Keratinocyte (primary cell): Measurements from ENCODE around the gene FBXO17. TPM values are rescaled to one million over a fixed set of nuclear protein-coding genes. Genes with fewer than 3 reads are reported as not detected.
"Not testable (repeated sequence)": the region's sequence is repeated elsewhere in the genome, so short reads cannot be mapped to it uniquely, and the experiment has no call there.

Experiments used
- DNase-seq: peaks from one replicate; pipeline ENCODE4 v3.0.0-alpha.2; 2011; ENCODE audit warnings: low read depth, missing footprints, low spot score
- FAIRE-seq: peaks from 2 replicates; lab custom pipeline; 2011; peaks lifted over from hg19 to GRCh38; lab: Jason Lieb, UNC
- H2AFZ ChIP-seq: 2 replicates; pipeline ENCODE4 v1.6.0; 2012; ENCODE audit warnings: low read length, control low read depth, inconsistent platforms; ENCODE audit not compliant: control insufficient read depth
- H3K27ac ChIP-seq: 2 replicates; pipeline ENCODE4 v1.5.1; 2011; ENCODE audit warnings: low read length; ENCODE audit not compliant: control insufficient read depth, insufficient read depth
- H3K27me3 ChIP-seq: 3 replicates; pipeline ENCODE4 v1.6.0; 2011; ENCODE audit warnings: low read length; ENCODE audit not compliant: control insufficient read depth, insufficient read depth; ENCODE audit errors: extremely low read depth
- H3K36me3 ChIP-seq, 2 experiments: 2 replicates in 1 of 2; 3 replicates in 1 of 2; pipeline ENCODE4 v1.5.1; 2011; ENCODE audit warnings: low read length in 2 of 2, mild to moderate bottlenecking in 1 of 2; ENCODE audit not compliant: control insufficient read depth in 2 of 2, insufficient read depth in 2 of 2; ENCODE audit errors: extremely low read depth in 1 of 2
- H3K4me1 ChIP-seq: 3 replicates; pipeline ENCODE4 v1.5.1; 2011; ENCODE audit warnings: low read length; ENCODE audit not compliant: control insufficient read depth, insufficient read depth; ENCODE audit errors: extremely low read depth
- H3K4me2 ChIP-seq: 3 replicates; pipeline ENCODE4 v1.6.0; 2011; ENCODE audit warnings: low read depth, low read length; ENCODE audit not compliant: control insufficient read depth, insufficient read depth; ENCODE audit errors: extremely low read depth
- H3K4me3 ChIP-seq, 3 experiments: fragments of 200-600 bp in 1 of 3; sonication (generic) in 1 of 3; 2 replicates in 2 of 3; 3 replicates in 1 of 3; pipeline ENCODE4 v1.5.1; 2011 to 2016; ENCODE audit warnings: low read length in 3 of 3, mild to moderate bottlenecking in 3 of 3, control low read depth in 2 of 3, inconsistent platforms in 1 of 3, low read depth in 1 of 3, mixed read lengths in 1 of 3, mixed run types in 1 of 3, moderate library complexity in 1 of 3; ENCODE audit not compliant: control insufficient read depth in 2 of 3, insufficient read depth in 2 of 3; ENCODE audit errors: extremely low read depth in 1 of 3
- H3K79me2 ChIP-seq: 2 replicates; pipeline ENCODE4 v1.6.0; 2012; ENCODE audit warnings: low read length; ENCODE audit not compliant: control insufficient read depth, insufficient read depth
- H3K9ac ChIP-seq: 3 replicates; pipeline ENCODE4 v1.6.0; 2011; ENCODE audit warnings: low read length; ENCODE audit not compliant: control insufficient read depth, insufficient read depth; ENCODE audit errors: extremely low read depth
- H3K9me1 ChIP-seq: 3 replicates; pipeline ENCODE4 v1.6.0; 2011; ENCODE audit warnings: low read length; ENCODE audit not compliant: control insufficient read depth, insufficient read depth; ENCODE audit errors: extremely low read depth
- H3K9me3 ChIP-seq: 2 replicates; pipeline ENCODE4 v1.5.1; 2012; ENCODE audit warnings: low read depth, low read length; ENCODE audit not compliant: control insufficient read depth
- H4K20me1 ChIP-seq: 3 replicates; pipeline ENCODE4 v1.6.0; 2011; ENCODE audit warnings: low read length; ENCODE audit not compliant: control insufficient read depth, insufficient read depth; ENCODE audit errors: extremely low read depth
- CTCF ChIP-seq, 3 experiments: IDR thresholded peaks in 1 of 3; conservative IDR thresholded peaks in 1 of 3; optimal IDR thresholded peaks in 1 of 3; 2 replicates in 2 of 3; 3 replicates in 1 of 3; pipeline versions ENCODE3 to v1.5.1; 2011; ENCODE audit warnings: low read length in 3 of 3, mild to moderate bottlenecking in 3 of 3, moderate library complexity in 2 of 3, control low read depth in 1 of 3, inconsistent platforms in 1 of 3; ENCODE audit not compliant: insufficient read depth in 2 of 3; ENCODE audit errors: extremely low read depth in 1 of 3
- EZH2 ChIP-seq: IDR thresholded peaks from one replicate; pipeline ENCODE4 v1.6.1; 2012; ENCODE audit warnings: inconsistent platforms, mild to moderate bottlenecking, low read length, moderate library complexity
- dilution Hi-C: fragments of 300-500 bp; cut with MboI; formaldehyde crosslinking; loops from one replicate; pipeline ENCODE4 v1.7.0; 2020; ENCODE audit warnings: low sequenced_read_pairs; ENCODE audit not compliant: extremely low pct_ligation_motif_present
- polyA plus RNA-seq, 5 experiments: library from polyadenylated mRNA; depleted of rRNA in 3 of 5; stranded (reverse) in 3 of 5; stranded (forward) in 1 of 5; unstranded in 1 of 5; fragments of >200 nt; gene quantifications; 1 replicate in 1 of 5; 2 replicates in 3 of 5; 3 replicates in 1 of 5; pipeline versions ENCODE4 v1.2.1 to v1.2.3, GENCODE V29; 2011 to 2012; ENCODE audit warnings: missing spikeins in 2 of 5, low read depth in 1 of 5, low replicate concordance in 1 of 5

The FBXO17 gene
- polyA plus RNA-seq, 1 donor (not counting 4 experiments of a cell fraction or from before 2014, with no cell fraction given): 5.4 TPM

- Histone ChIP-seq H3K27ac (no peak overlapping the region), H3K27me3 (no peaks in the 10 kb centered on the region), H3K9me1 (no peaks in the 10 kb centered on the region), H3K9me3 (no peaks in the 10 kb centered on the region), H3K4me1 (peaks cover 10% of the 10 kb centered on the region), H3K4me3 (no peak overlapping the region), H3K79me2 (no peaks in the 10 kb centered on the region), H3K4me2 (no peak overlapping the region), H4K20me1 (no peaks in the 10 kb centered on the region), H3K36me3 (no peaks in the 10 kb centered on the region), H2AFZ (no peak overlapping the region), H3K9ac (no peak overlapping the region)
- FAIRE-seq (no peak), DNase-seq (no peak)
- dilution Hi-C loops: no loop called here
- TF ChIP-seq EZH2 (no peak), CTCF (optimal IDR thresholded peaks at IDR 0.05 in 1 of 3, IDR thresholded peaks at IDR 0.05 in 1 of 3, conservative IDR thresholded peaks at IDR 0.05 in 1 of 3; ENCODE audit: extremely low read depth in 1 of 3, insufficient read depth in 2 of 3, low read length in 3 of 3) (no peak)
Observed at GRCh38 chr19:38989066-38989605, 13.6 kb upstream of the FBXO17 start.

- H3K36me3 ChIP-seq, H3K4me3 ChIP-seq, H3K9ac ChIP-seq, H2AFZ ChIP-seq, dilution Hi-C loops, DNase-seq, H3K4me2 ChIP-seq, H3K4me1 ChIP-seq, H3K9me1 ChIP-seq, H3K9me3 ChIP-seq, H3K27me3 ChIP-seq, H4K20me1 ChIP-seq, FAIRE-seq, H3K79me2 ChIP-seq, H3K27ac ChIP-seq: not testable (repeated sequence)
Observed at GRCh38 chr19:38988627-38989026, 13.1 kb upstream of the FBXO17 start.

- H3K9me3 ChIP-seq, H3K4me2 ChIP-seq, H3K36me3 ChIP-seq, H3K9ac ChIP-seq, DNase-seq, H3K4me3 ChIP-seq, dilution Hi-C loops, H3K27ac ChIP-seq, H3K9me1 ChIP-seq, FAIRE-seq, H3K4me1 ChIP-seq, H3K27me3 ChIP-seq, H3K79me2 ChIP-seq, H4K20me1 ChIP-seq, H2AFZ ChIP-seq: not testable (repeated sequence)
Observed at GRCh38 chr19:38987745-38988144, 12.2 kb upstream of the FBXO17 start.
